Nephron progenitor cell (in vitro differentiated cells): ENCODE measurements around the gene ARHGEF12.

Source experiments
- DNase-seq: peaks from one replicate; pipeline ENCODE4 v3.0.0; 2021
- H3K27ac Mint-ChIP-seq: 2 replicates; pipeline ENCODE4 v1.8.0; 2021; ENCODE audit warnings: mild to moderate bottlenecking, moderate library complexity, mixed read lengths
- H3K27me3 Mint-ChIP-seq: 2 replicates; pipeline ENCODE4 v1.8.0; 2021; ENCODE audit warnings: mild to moderate bottlenecking, low read depth, mixed read lengths; ENCODE audit not compliant: poor library complexity
- H3K36me3 Mint-ChIP-seq: 2 replicates; pipeline ENCODE4 v1.8.0; 2021; ENCODE audit warnings: low read depth, mixed read lengths
- H3K4me1 Mint-ChIP-seq: 2 replicates; pipeline ENCODE4 v1.8.0; 2021; ENCODE audit warnings: mixed read lengths
- H3K4me3 Mint-ChIP-seq: 2 replicates; pipeline ENCODE4 v1.8.0; 2021; ENCODE audit warnings: mild to moderate bottlenecking, moderate library complexity, mixed read lengths
- H3K9me3 Mint-ChIP-seq: 2 replicates; pipeline ENCODE4 v1.8.0; 2021; ENCODE audit warnings: mild to moderate bottlenecking, moderate library complexity, mixed read lengths
- CTCF ChIP-seq: fragments of 200-600 bp; sonication (generic); IDR thresholded peaks from 2 replicates; pipeline ENCODE4 v1.5.0; 2021; ENCODE audit warnings: antibody characterized with exemption

ARHGEF12 gene

GRCh38 chr11:120358729-120359128, 22.5 kb downstream of the ARHGEF12 start:
- Mint-ChIP-seq H3K36me3 (peaks cover 39% of the 10 kb centered on the region), H3K9me3 (peaks cover 31% of the 10 kb centered on the region), H3K4me3 (no peak overlapping the region), H3K27me3 (no peaks in the 10 kb centered on the region), H3K4me1 (peaks cover 12% of the 10 kb centered on the region), H3K27ac (no peak overlapping the region)
- no peak for DNase-seq
- TF ChIP-seq CTCF = no peak

- Mint-ChIP-seq H3K4me3 (no peak overlapping the region), H3K27me3 (no peaks in the 10 kb centered on the region), H3K36me3 (peaks cover 38% of the 10 kb centered on the region)
These were observed 27.2 kb downstream of the ARHGEF12 start for GRCh38 chr11:120363436-120363835.

GRCh38 chr11:120365512-120365911, 29.3 kb downstream of the ARHGEF12 start:
- no peak overlapping the region for H3K27ac Mint-ChIP-seq
- DNase-seq = no peak
- H3K27me3 Mint-ChIP-seq = no peaks in the 10 kb centered on the region
- H3K36me3 Mint-ChIP-seq = peaks cover 28% of the 10 kb centered on the region
- no peak overlapping the region for H3K4me3 Mint-ChIP-seq
- no peaks in the 10 kb centered on the region for H3K4me1 Mint-ChIP-seq
- peaks cover 17% of the 10 kb centered on the region for H3K9me3 Mint-ChIP-seq
- no peak for TF ChIP-seq CTCF

More at GRCh38 chr11:120363436-120363835, 27.2 kb downstream of the ARHGEF12 start:
- H3K27ac Mint-ChIP-seq = no peak overlapping the region
- no peak for DNase-seq
- H3K4me1 Mint-ChIP-seq = no peaks in the 10 kb centered on the region
- peaks cover 31% of the 10 kb centered on the region for H3K9me3 Mint-ChIP-seq
- no peak for TF ChIP-seq CTCF

GRCh38 chr11:120372296-120372695, 36.1 kb downstream of the ARHGEF12 start:
- Mint-ChIP-seq H3K27me3 (no peaks in the 10 kb centered on the region), H3K9me3 (peaks cover 8% of the 10 kb centered on the region), H3K4me3 (no peak overlapping the region), H3K36me3 (peaks cover 8% of the 10 kb centered on the region), H3K4me1 (no peaks in the 10 kb centered on the region), H3K27ac (no peak overlapping the region)
- no peak for DNase-seq
- TF ChIP-seq CTCF = no peak

GRCh38 chr11:120375076-120375475, 38.9 kb downstream of the ARHGEF12 start:
- peaks cover 34% of the 10 kb centered on the region for H3K36me3 Mint-ChIP-seq
- no peaks in the 10 kb centered on the region for H3K4me1 Mint-ChIP-seq
- peaks cover 34% of the 10 kb centered on the region for H3K9me3 Mint-ChIP-seq

More at GRCh38 chr11:120375076-120375475, 38.9 kb downstream of the ARHGEF12 start:
- no peak overlapping the region for H3K4me3 Mint-ChIP-seq
- TF ChIP-seq CTCF = no peak
- H3K27ac Mint-ChIP-seq = peak overlapping the region; percentile 51
- H3K27me3 Mint-ChIP-seq = peaks cover under 1% of the 10 kb centered on the region
- DNase-seq = no peak
